Breast epithelium (tissue), 3 donors: ENCODE data around the gene DHCR24.

Experiments
- POLR2A ChIP-seq: fragments of 450-650 bp; IDR thresholded peaks from one replicate; pipeline ENCODE4 v1.6.1; 2016; ENCODE audit warnings: antibody characterized with exemption, mild to moderate bottlenecking, moderate library complexity
- POLR2AphosphoS5 ChIP-seq, 3 donors: sonication (generic); formaldehyde crosslinking; IDR thresholded peaks; one replicate each; pipeline ENCODE4 v1.6.1; 2017; ENCODE audit warnings: antibody characterized with exemption in 3 of 3
- TF ChIP-seq, protein P1 (sequence below), 3 donors: fragments of 450-650 bp; IDR thresholded peaks; one replicate each; pipeline ENCODE4 v1.5.1; 2016 to 2017; ENCODE audit warnings: antibody characterized with exemption in 3 of 3, mild to moderate bottlenecking in 3 of 3, moderate library complexity in 3 of 3

DNA sequence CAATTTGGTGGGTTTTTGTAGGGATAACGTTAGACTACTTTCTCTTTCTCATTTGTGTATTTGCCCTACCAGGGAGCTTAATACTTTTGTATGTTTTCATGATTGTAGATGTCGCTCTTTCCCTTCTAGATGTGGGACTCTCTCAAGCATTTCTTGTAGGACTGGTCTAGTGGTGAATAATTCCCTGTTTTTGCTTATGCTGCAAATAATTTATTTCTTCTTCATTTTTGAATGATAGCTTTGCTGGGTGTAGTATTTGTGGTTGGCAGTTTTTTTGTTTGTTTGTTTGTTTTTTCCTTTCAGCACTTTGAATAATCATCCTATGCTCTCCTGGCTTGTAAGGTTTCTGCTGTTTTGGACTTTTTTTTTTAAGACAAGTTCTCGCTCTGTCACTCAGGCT is 63.3 kb downstream of the DHCR24 start:
- TF ChIP-seq, protein P1, sequence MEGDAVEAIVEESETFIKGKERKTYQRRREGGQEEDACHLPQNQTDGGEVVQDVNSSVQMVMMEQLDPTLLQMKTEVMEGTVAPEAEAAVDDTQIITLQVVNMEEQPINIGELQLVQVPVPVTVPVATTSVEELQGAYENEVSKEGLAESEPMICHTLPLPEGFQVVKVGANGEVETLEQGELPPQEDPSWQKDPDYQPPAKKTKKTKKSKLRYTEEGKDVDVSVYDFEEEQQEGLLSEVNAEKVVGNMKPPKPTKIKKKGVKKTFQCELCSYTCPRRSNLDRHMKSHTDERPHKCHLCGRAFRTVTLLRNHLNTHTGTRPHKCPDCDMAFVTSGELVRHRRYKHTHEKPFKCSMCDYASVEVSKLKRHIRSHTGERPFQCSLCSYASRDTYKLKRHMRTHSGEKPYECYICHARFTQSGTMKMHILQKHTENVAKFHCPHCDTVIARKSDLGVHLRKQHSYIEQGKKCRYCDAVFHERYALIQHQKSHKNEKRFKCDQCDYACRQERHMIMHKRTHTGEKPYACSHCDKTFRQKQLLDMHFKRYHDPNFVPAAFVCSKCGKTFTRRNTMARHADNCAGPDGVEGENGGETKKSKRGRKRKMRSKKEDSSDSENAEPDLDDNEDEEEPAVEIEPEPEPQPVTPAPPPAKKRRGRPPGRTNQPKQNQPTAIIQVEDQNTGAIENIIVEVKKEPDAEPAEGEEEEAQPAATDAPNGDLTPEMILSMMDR (IDR thresholded peaks at IDR 0.05), result no peak
- TF ChIP-seq POLR2A (no peak), POLR2AphosphoS5 (IDR thresholded peaks at IDR 0.05) (no peak)
